PFSK-1 (cell line): ENCODE results near the gene AP3S2.

ENCODE experiments used
- FOXP2 ChIP-seq: optimal IDR thresholded peaks from 2 replicates; pipeline ENCODE3; 2011; ENCODE audit warnings: borderline replicate concordance, control low read depth, inconsistent platforms; ENCODE audit not compliant: insufficient read depth; ENCODE audit errors: extremely low read length, extremely low read depth
- POLR2AphosphoS5 ChIP-seq: IDR thresholded peaks from 2 replicates; pipeline ENCODE4 v1.6.1; 2012; ENCODE audit warnings: low read depth, mild to moderate bottlenecking, control low read depth, low read length, moderate library complexity
- SIN3A ChIP-seq: IDR thresholded peaks from 2 replicates; pipeline ENCODE4 v1.6.1; 2012; ENCODE audit warnings: mild to moderate bottlenecking, low read length, moderate library complexity, borderline replicate concordance; ENCODE audit not compliant: insufficient read depth
- TAF1 ChIP-seq: IDR thresholded peaks from 2 replicates; pipeline ENCODE4 v1.6.1; 2012; ENCODE audit warnings: low read length, control low read depth, borderline replicate concordance; ENCODE audit not compliant: insufficient read depth
- TF ChIP-seq, protein P1 (sequence below), 2 experiments: IDR thresholded peaks; 2 replicates each; pipeline versions ENCODE4 v1.6.1 to v1.8.0; 2011 to 2012; ENCODE audit warnings: low read depth in 2 of 2, low read length in 2 of 2, control low read depth in 1 of 2, inconsistent platforms in 1 of 2, mild to moderate bottlenecking in 1 of 2, moderate library complexity in 1 of 2; ENCODE audit not compliant: insufficient read depth in 1 of 2

Gene AP3S2

DNA sequence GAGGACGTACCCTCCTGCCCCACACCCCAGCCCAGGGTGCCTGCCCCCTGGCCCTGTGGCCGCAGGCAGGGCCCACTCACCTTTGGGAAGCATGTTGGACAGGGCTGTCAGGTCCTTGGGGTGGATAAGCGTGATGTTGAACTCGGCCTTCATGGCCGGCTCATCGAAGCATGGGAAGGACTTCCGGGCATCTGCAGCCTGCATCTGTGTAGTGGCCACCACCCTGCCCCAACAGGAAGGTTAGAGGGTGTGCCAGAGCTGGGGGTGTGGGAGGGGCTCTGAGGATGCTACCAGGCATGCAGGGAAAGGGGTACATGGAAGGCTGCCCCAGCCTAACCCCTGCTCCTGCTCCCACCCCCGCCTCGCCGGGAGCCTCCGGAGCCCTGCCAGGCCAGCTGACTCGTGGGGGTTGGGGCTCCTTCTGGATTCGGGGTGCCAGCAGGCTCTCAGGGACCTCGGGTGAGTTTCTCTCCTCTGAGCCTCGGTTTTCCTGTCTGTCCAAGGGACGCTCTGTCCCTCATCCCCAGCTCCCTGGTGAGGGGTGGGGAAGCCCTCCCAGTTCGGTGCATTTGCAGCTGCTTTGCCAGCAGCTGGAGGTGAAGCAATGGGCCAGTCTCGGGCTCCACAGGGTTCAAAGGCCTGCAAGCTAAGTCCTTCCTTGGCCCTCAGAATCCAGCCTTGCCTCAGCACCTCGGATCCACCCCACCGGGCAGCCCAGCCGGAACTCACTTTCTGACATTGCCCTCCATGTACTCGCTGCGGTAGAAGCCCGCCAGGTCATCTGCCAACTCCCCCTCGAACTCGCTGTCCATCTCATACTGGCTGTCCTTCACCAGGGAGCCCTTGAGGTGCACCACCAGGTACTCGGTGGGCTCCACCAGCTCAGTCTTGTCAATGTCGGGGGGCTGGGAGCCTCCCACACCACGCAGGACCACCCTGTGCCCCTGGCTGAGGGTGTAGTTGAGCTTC, 88.3 kb downstream of the AP3S2 start:
- no peak for TF ChIP-seq FOXP2
- no peak for TF ChIP-seq TAF1
- TF ChIP-seq, protein P1, sequence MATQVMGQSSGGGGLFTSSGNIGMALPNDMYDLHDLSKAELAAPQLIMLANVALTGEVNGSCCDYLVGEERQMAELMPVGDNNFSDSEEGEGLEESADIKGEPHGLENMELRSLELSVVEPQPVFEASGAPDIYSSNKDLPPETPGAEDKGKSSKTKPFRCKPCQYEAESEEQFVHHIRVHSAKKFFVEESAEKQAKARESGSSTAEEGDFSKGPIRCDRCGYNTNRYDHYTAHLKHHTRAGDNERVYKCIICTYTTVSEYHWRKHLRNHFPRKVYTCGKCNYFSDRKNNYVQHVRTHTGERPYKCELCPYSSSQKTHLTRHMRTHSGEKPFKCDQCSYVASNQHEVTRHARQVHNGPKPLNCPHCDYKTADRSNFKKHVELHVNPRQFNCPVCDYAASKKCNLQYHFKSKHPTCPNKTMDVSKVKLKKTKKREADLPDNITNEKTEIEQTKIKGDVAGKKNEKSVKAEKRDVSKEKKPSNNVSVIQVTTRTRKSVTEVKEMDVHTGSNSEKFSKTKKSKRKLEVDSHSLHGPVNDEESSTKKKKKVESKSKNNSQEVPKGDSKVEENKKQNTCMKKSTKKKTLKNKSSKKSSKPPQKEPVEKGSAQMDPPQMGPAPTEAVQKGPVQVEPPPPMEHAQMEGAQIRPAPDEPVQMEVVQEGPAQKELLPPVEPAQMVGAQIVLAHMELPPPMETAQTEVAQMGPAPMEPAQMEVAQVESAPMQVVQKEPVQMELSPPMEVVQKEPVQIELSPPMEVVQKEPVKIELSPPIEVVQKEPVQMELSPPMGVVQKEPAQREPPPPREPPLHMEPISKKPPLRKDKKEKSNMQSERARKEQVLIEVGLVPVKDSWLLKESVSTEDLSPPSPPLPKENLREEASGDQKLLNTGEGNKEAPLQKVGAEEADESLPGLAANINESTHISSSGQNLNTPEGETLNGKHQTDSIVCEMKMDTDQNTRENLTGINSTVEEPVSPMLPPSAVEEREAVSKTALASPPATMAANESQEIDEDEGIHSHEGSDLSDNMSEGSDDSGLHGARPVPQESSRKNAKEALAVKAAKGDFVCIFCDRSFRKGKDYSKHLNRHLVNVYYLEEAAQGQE (IDR thresholded peaks at IDR 0.05; ENCODE audit: insufficient read depth in 1 of 2, low read depth in 2 of 2, low read length in 2 of 2): no peak
- no peak for TF ChIP-seq POLR2AphosphoS5
- TF ChIP-seq SIN3A: no peak

DNA sequence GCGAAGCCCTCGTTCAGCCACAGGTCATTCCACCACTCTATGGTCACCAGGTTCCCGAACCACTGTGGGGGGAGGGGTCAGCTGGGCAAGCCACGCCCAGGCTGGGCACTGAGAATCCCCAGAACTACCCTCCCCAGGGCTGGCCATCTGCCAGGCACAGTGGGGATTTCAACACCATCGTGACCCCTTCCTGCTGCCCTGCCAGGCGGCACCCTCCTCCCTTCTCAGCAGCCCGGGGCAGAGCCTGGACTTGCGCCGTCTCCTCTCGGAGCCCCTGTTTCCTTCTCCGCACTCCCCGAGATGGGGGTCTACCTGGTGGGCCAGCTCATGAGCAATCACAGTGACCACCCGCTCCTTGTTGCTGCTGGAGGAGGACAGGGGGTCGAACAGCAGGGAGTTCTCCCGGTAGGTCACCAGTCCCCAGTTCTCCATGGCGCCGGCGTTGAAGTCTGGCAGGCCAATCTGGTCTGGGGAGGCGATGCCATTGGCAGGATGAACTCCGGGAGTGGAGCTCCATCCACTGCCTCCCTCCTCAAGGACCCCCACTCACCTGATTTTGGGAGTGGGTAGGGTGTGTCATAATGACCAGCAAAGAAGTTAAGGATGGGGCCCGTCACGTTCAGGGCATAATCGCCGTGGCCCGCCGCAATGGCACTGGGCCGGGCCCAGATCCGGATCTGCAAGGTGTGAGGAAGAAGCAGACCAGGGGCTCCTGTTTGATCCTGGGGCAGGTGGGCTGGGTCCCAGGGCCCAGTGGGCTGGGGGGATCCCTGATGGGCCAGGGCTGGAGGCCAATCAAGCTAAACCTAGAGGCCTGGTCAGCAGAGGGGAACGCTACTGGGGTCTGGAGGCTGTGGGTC, 89.6 kb downstream of the AP3S2 start:
- no peak for TF ChIP-seq FOXP2
- TF ChIP-seq SIN3A: no peak
- TF ChIP-seq, protein P1 (IDR thresholded peaks at IDR 0.05; ENCODE audit: insufficient read depth in 1 of 2, low read depth in 2 of 2, low read length in 2 of 2): no peak
- no peak for TF ChIP-seq POLR2AphosphoS5
- TF ChIP-seq TAF1: no peak

DNA sequence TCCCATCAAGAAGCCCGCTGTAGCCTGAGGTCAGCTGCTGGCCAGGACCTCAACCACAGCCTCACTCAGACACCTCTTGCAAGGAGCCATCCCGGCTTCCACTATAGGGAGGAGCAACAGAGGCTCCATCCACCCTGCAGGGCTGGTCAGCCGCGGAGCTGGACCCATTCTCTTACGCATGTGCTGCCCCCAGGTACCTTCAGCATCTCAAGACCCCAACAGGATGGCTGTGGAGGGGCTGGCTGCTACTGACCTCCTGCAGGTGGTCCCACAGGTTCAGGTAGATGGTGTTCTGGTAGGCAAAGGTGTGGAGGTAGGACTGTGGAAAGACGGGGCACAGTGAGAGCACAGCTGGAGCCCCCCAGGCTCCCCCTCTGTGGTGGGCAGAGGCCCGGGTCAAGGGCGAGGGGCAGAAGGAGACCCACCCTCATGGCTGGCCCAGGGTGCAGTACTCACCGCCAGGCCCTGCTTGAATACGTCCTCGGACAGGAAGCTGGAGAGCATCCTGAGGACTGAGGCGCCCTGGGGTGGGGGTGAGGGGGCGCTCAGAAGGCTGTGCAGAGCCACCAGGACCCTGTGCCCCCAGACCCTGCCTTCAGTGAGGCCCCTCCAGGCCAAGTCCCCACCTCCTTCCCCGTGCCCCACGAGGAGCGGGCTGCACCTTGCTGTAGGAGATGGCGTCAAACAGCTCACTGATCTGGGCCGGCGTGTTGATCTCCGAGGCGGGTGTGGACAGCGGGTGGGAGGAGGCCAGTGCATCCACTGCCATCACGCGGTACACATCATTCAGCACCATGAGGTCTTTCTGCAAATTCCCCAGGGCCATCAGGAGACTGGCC, 90.6 kb downstream of the AP3S2 start:
- TF ChIP-seq, protein P1 (IDR thresholded peaks at IDR 0.05; ENCODE audit: insufficient read depth in 1 of 2, low read depth in 2 of 2, low read length in 2 of 2): no peak
- TF ChIP-seq SIN3A (no peak), FOXP2 (no peak), TAF1 (no peak), POLR2AphosphoS5 (no peak)

DNA sequence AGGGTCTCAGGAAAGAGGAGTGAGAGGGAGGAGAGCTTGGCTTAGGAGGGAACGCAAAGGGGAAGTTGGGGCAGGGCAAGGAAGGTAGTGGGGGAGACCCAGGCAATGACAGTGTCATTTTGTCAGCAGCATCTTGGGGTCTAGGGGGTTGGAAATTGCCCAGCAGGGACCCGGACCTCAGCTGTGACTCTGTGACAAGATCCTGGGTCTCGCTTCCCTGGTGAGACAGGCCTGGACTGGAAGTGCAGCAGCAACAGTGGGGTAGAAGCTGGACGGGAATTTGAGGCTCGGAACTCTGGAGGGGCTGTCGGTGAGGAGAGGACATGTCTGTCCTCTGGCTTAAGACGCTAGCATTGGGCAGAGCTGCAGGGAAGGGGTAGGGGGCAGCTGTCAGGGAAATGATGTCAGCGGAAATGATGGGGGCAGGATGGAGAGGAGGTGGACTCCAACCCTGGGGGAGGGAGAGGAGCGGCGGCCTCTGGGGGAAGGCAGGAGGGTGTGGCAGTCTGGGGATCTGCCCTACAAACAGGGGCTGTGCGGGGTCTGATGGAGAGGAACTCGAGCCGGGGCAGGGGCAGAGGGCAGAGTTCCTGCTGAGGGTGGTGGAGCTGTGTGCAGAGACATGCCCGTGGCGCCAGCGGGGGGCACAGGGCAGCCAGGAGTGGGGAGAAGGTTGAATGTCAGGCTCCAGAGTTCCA, 91.4 kb downstream of the AP3S2 start:
- TF ChIP-seq, protein P1 (IDR thresholded peaks at IDR 0.05; ENCODE audit: insufficient read depth in 1 of 2, low read depth in 2 of 2, low read length in 2 of 2): no peak
- TF ChIP-seq SIN3A (no peak), FOXP2 (no peak), POLR2AphosphoS5 (no peak), TAF1 (no peak)
